Measurements from ENCODE around the gene GAS5. TPM values are rescaled to one million over a fixed set of nuclear protein-coding genes. Genes with fewer than 3 reads are reported as not detected.

The GAS5 gene
- total and polyA plus RNA-seq, 9 of the 15 experiments (the other 6 are each of a cell fraction or from before 2014, with no cell fraction given), result 565 to 1,860 (median 1,006) TPM

DNA sequence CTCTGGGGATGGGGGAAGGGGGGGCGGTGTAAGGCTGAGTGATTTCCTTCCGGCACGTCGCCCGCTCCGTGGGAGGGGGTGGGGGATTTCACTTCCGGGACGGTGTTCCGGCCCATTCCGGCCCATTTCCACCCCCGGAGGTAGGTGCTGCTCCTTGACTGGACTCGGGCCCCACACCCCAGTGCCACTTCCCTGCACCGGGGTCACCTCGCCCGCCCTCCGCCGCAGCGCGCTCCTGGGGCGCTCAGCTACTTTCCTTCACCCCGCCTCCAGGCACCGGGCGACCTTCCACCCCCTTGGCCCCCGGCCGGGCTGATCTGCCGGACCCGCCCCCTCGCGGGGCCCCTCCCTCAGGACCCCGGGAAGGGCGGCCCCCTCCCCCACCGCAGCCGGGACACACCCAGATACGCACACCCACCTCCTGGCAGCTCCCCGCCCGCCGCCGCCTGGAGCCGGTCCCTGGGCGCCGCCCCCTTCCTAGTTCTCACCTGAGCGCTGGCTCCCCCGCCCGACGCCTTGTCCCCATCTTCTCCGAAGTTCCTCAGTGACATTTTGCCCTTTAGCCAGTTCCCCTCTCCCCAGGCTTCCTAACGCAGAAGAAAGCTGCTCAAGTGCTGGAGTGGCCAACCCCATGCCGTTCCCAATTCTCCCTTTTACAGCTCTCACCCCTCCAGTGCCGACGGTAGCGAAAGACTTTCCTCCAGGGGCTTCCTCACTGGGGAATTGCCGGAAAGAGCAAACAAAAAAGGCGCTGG is 654 bp upstream of the GAS5 start, which contains the start of gene ZBTB37 (continued):
- TF ChIP-seq FIP1L1 (IDR thresholded peaks at IDR 0.05; ENCODE audit: low read depth, low read length, poor library complexity, severe bottlenecking), result peak; percentile 50

DNA sequence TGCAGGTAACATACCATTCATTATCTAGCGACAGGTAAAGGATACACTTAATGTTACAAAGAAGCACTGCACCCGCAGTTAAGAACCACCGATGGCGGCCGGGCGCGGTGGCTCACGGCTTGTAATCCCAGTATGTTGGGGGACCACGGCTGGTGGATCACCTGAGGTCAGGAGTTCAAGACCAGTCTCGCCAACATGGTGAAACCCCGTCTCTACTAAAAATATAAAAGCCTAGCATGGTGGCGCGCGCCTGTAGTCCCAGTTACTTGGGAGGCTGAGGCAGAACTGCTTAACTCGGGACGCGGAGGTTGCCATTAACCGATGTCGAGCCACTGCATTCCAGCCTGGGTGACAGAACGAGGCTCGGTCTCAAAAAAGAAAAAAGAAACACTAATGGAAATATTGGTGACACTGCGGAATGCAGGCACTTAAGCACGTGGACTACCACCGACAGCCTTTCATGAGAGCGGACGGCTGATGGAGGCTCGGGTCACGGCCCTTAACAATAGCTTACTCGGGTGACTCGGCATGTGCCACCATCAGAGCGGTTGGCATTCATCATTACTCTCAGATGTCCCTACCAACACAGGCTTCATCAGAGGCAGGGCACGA is 542 bp downstream of the GAS5 start:
- peaks cover 47% of the 10 kb centered on the region for H4K20me1 ChIP-seq (replicated peaks; ENCODE audit: control insufficient read depth, insufficient read depth, low read length)
- H3K4me1 ChIP-seq (replicated peaks in 1 of 2; ENCODE audit: control insufficient read depth in 2 of 2, insufficient read depth in 2 of 2, low read length in 2 of 2), result peaks cover 17 to 34% of the 10 kb centered on the region in 2 experiments
- intact Hi-C loops (cut with micrococcal nuclease) (loop anchor here (5.0 kb wide), 1 partner anchor 390 kb away; the partner anchor contains the start of gene PRDX6), in situ Hi-C loops (cut with MboI) (no loop called here)
- no peaks in the 10 kb centered on the region; a peak in 1 of 5 replicates for H3K27me3 ChIP-seq (ENCODE audit: control insufficient read depth in 2 of 2, insufficient read depth in 2 of 2, low read length in 2 of 2)
- FAIRE-seq, result no peak
- WGBS (ENCODE audit: insufficient coverage, low coverage, missing lambda C conversion rate), result under 1% methylated on average over 32 of the region's 32 CpGs
- ATAC-seq, result no peak
- peak overlapping the region; percentile 100 for H3K4me2 ChIP-seq (ENCODE audit: insufficient read depth, low read length)
- peak in 2 of 4 experiments; percentile 47 to 58 for DNase-seq (ENCODE audit: extremely low read depth in 1 of 4, low spot score in 3 of 4)
- H2AFZ ChIP-seq (ENCODE audit: low read depth, low read length), result peak overlapping the region; percentile 25; the same call in 1 of the 2 replicates
- peak overlapping the region; percentile 86 for H3K4me3 ChIP-seq
- H3K79me2 ChIP-seq (ENCODE audit: control insufficient read depth, insufficient read depth, low read length), result peaks cover 79% of the 10 kb centered on the region
- CTCF ChIA-PET (ENCODE audit: low intra/inter-chr PET ratio), result no interaction called here
- POLR2A ChIA-PET, result interaction anchor here (0.8 to 9.7 kb wide), 29 partner anchors 10 to 1156 kb away, joined by 3 to 183 read pairs (median 6); partner anchors contain the start of genes CENPL, DARS2, MRPS14 and PRDX6
- H3K27ac ChIP-seq (ENCODE audit: extremely low read depth, low read depth, low read length), result peak overlapping the region; percentile 95
- peak overlapping the region; percentile 92 to 97 for H3K9ac ChIP-seq (ENCODE audit: insufficient read depth in 1 of 2, low read depth in 2 of 2, low read length in 2 of 2)
- H3K9me3 ChIP-seq (replicated peaks; ENCODE audit: control insufficient read depth, insufficient read depth, low read depth, low read length), result no peaks in the 10 kb centered on the region
- H3K36me3 ChIP-seq (ENCODE audit: control insufficient read depth, insufficient read depth, low read length), result peaks cover 58% of the 10 kb centered on the region
- H3K9me1 ChIP-seq (ENCODE audit: control insufficient read depth, insufficient read depth, low read length), result peaks cover 2% of the 10 kb centered on the region
- BruUV-seq (replicated peaks), result TSS peak; percentile 54
- peak; percentile 53; the same call in 1 of the 2 replicates for TF ChIP-seq ZNF644 (tag; IDR thresholded peaks at IDR 0.05; ENCODE audit: low read depth)
- peak; percentile 0; the same call in 1 of the 2 replicates for TF ChIP-seq CBX1 (IDR thresholded peaks at IDR 0.05; ENCODE audit: low read depth)
- TF ChIP-seq FOXA3 (CRISPR knock-in tag; conservative IDR thresholded peaks at IDR 0.05 in 1 of 2, IDR thresholded peaks at IDR 0.05 in 1 of 2), result peak in 1 of 2 experiments; percentile 65; a peak in 1 of 4 replicates
- TF ChIP-seq, protein P1, sequence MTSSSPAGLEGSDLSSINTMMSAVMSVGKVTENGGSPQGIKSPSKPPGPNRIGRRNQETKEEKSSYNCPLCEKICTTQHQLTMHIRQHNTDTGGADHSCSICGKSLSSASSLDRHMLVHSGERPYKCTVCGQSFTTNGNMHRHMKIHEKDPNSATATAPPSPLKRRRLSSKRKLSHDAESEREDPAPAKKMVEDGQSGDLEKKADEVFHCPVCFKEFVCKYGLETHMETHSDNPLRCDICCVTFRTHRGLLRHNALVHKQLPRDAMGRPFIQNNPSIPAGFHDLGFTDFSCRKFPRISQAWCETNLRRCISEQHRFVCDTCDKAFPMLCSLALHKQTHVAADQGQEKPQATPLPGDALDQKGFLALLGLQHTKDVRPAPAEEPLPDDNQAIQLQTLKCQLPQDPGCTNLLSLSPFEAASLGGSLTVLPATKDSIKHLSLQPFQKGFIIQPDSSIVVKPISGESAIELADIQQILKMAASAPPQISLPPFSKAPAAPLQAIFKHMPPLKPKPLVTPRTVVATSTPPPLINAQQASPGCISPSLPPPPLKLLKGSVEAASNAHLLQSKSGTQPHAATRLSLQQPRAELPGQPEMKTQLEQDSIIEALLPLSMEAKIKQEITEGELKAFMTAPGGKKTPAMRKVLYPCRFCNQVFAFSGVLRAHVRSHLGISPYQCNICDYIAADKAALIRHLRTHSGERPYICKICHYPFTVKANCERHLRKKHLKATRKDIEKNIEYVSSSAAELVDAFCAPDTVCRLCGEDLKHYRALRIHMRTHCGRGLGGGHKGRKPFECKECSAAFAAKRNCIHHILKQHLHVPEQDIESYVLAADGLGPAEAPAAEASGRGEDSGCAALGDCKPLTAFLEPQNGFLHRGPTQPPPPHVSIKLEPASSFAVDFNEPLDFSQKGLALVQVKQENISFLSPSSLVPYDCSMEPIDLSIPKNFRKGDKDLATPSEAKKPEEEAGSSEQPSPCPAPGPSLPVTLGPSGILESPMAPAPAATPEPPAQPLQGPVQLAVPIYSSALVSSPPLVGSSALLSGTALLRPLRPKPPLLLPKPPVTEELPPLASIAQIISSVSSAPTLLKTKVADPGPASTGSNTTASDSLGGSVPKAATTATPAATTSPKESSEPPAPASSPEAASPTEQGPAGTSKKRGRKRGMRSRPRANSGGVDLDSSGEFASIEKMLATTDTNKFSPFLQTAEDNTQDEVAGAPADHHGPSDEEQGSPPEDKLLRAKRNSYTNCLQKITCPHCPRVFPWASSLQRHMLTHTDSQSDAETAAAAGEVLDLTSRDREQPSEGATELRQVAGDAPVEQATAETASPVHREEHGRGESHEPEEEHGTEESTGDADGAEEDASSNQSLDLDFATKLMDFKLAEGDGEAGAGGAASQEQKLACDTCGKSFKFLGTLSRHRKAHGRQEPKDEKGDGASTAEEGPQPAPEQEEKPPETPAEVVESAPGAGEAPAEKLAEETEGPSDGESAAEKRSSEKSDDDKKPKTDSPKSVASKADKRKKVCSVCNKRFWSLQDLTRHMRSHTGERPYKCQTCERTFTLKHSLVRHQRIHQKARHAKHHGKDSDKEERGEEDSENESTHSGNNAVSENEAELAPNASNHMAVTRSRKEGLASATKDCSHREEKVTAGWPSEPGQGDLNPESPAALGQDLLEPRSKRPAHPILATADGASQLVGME (CRISPR knock-in tag; IDR thresholded peaks at IDR 0.05), result no peak
- TF ChIP-seq TEAD1 (CRISPR knock-in tag; IDR thresholded peaks at IDR 0.05), result peak in 1 of 2 experiments; percentile 93; a peak in 2 of 4 replicates
- no peak for TF ChIP-seq MCM3 (IDR thresholded peaks at IDR 0.05)
- TF ChIP-seq PYGO2 (tag; IDR thresholded peaks at IDR 0.05), result peak; percentile 12; the same call in 1 of the 2 replicates
- 0 out of 2 replicates have a peak, but pooled peaks have one; percentile 28 for TF ChIP-seq HDGF (IDR thresholded peaks at IDR 0.05)
- TF ChIP-seq PURB (CRISPR knock-in tag; IDR thresholded peaks at IDR 0.05; ENCODE audit: low read depth), result no peak
- no peak for TF ChIP-seq NFATC3 (IDR thresholded peaks at IDR 0.05)
- TF ChIP-seq CBX3 (IDR thresholded peaks at IDR 0.05; ENCODE audit: borderline replicate concordance in 1 of 2, low read length in 2 of 2), result no peak
- TF ChIP-seq PRMT5 (CRISPR knock-in tag; IDR thresholded peaks at IDR 0.05), result no peak; the same call in 1 of the 2 replicates
- TF ChIP-seq MAFG (tag; conservative IDR thresholded peaks at IDR 0.05), result peak; percentile 32; the same call in 1 of the 2 replicates
